ENCODE measurements around the gene NT5E.

Gene NT5E

GRCh38 chr6:85449818-85450759, at the start of gene NT5E:
NT5E (plus strand) TSS chr6:85450083; CDS start chr6:85450140, 57 bp downstream.
- POLR2A ChIA-PET: interaction anchor here (0.6 to 2.0 kb wide), 5 partner anchors 9 to 228 kb away, joined by 3 to 9 read pairs (median 3); partner anchors contain the start of gene SYNCRIP

DNA sequence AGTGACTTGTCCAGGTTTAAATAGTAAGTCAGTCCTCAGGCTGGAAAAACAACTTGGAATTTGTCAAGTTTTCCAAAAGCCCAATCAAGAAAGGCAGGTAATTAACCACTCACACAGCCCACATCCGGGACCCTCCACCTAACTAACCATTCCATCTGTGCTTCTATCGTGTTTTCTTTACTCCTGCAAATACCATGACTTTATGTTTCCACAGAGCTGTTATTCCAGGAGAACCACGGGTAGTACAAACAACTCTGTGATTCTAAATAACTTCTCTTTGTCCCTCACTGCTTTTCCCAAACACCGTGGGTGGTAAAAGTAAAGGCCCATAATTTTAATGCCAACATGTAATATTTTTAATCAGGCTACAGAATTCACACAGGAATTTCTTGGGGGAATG, 49.6 kb upstream of the NT5E start:
- DNase-seq (ENCODE audit: extremely low spot score): no peak
- ChIA-PET CTCF (no interaction called here), POLR2A (no interaction called here)
- TF ChIP-seq FOXM1 (IDR thresholded peaks at IDR 0.05; ENCODE audit: borderline replicate concordance) (no peak), TARDBP (IDR thresholded peaks at IDR 0.05) (no peak), CTBP1 (IDR thresholded peaks at IDR 0.05; ENCODE audit: borderline replicate concordance) (no peak), ZNF384 (IDR thresholded peaks at IDR 0.05) (no peak), L3MBTL2 (conservative IDR thresholded peaks at IDR 0.05) (no peak), SP1 (IDR thresholded peaks at IDR 0.05) (no peak), NFRKB (IDR thresholded peaks at IDR 0.05) (no peak), FOXK2 (IDR thresholded peaks at IDR 0.05) (no peak), FOXA1 (IDR thresholded peaks at IDR 0.05) (no peak), ARNT (IDR thresholded peaks at IDR 0.05) (no peak), HDGF (IDR thresholded peaks at IDR 0.05; ENCODE audit: borderline replicate concordance) (no peak), LEF1 (IDR thresholded peaks at IDR 0.05; ENCODE audit: borderline replicate concordance) (no peak), ELF4 (IDR thresholded peaks at IDR 0.05) (no peak), BHLHE40 (IDR thresholded peaks at IDR 0.05; ENCODE audit: borderline replicate concordance) (no peak), SUZ12 (IDR thresholded peaks at IDR 0.05) (no peak)
- TF ChIP-seq, protein P1, sequence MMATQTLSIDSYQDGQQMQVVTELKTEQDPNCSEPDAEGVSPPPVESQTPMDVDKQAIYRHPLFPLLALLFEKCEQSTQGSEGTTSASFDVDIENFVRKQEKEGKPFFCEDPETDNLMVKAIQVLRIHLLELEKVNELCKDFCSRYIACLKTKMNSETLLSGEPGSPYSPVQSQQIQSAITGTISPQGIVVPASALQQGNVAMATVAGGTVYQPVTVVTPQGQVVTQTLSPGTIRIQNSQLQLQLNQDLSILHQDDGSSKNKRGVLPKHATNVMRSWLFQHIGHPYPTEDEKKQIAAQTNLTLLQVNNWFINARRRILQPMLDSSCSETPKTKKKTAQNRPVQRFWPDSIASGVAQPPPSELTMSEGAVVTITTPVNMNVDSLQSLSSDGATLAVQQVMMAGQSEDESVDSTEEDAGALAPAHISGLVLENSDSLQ (IDR thresholded peaks at IDR 0.05): no peak

More at GRCh38 chr6:85449818-85450759, at the start of gene NT5E:
- CTCF ChIA-PET: interaction anchor here (0.5 to 2.0 kb wide), 6 partner anchors 8 to 95 kb away, joined by 3 to 6 read pairs (median 4); no protein-coding TSS in a partner anchor
- DNase-seq (ENCODE audit: extremely low spot score): peak; percentile 59
- TF ChIP-seq L3MBTL2 (conservative IDR thresholded peaks at IDR 0.05) (peak; percentile 74), SUZ12 (IDR thresholded peaks at IDR 0.05) (no peak)

DNA sequence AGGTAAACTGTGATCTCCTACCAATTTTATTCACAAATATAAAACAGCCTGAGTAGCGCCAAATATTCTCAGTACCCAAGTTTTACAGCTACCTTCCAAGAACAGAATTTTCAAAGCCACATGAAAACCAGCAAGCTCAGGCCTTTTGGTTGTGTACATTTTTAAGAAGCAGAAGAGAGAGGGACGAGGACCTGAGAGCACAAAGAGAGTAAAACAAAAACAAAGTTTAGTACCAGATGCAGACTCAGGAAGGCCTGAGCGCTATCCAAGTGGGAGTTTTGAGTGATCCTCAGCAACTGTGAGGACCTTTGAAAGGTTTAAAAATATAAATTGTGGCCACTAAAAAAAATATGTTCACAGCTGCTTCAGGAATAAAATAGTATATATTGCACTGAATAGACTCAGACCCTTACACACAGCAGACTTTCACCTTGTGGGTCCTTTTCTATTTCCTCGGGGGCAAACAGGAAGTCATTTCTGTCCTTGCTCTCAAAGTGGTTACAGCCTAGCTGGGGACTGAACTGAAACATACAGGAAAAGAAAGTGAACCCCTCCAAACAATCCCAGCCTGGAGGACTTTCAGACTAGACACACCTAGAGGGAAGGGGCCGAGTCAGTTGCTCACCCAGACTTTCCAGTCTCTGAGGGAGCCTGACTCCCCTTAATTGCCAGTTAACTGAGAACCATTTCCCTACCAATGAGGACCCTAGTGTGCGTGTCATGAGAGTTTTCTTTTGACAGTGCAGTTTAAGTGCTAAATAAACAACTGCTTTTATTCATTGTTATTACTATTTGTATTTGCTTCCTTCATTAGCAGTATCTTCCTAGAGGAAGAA, 48.5 kb upstream of the NT5E start:
- TF ChIP-seq ZNF384 (IDR thresholded peaks at IDR 0.05) (no peak), TARDBP (IDR thresholded peaks at IDR 0.05) (no peak), HDGF (IDR thresholded peaks at IDR 0.05; ENCODE audit: borderline replicate concordance) (no peak)
- DNase-seq (ENCODE audit: extremely low spot score): no peak
- POLR2A ChIA-PET: no interaction called here
- CTCF ChIA-PET: no interaction called here

DNA sequence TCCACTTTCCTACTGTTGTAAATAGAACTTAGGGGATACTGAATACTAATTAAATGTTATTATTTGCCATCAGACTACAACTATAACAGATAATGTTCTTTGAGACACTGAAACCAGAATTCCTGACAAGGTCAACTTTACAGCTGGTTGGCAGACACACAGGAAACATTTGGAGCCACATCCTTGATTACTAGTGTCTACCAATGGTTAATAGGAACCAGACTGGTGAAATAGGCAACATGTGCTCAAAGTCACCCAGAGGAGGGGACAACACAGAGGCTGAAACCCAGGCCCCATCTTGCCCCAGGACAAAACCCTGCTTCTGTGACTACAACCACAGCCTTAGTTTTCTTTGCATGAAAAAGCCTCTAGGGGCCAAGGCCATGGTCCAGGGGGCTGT, 47.8 kb upstream of the NT5E start:
- DNase-seq (ENCODE audit: extremely low spot score): no peak
- TF ChIP-seq FOXM1 (IDR thresholded peaks at IDR 0.05; ENCODE audit: borderline replicate concordance): no peak
- TF ChIP-seq LEF1 (IDR thresholded peaks at IDR 0.05; ENCODE audit: borderline replicate concordance): no peak
- no peak for TF ChIP-seq SUZ12 (IDR thresholded peaks at IDR 0.05)
- no peak for TF ChIP-seq ARNT (IDR thresholded peaks at IDR 0.05)
- no peak for TF ChIP-seq CTBP1 (IDR thresholded peaks at IDR 0.05; ENCODE audit: borderline replicate concordance)
- TF ChIP-seq, protein P1 (IDR thresholded peaks at IDR 0.05): no peak
- no peak for TF ChIP-seq FOXA1 (IDR thresholded peaks at IDR 0.05)
- TF ChIP-seq NFRKB (IDR thresholded peaks at IDR 0.05): no peak
- TF ChIP-seq BHLHE40 (IDR thresholded peaks at IDR 0.05; ENCODE audit: borderline replicate concordance): no peak
- TF ChIP-seq FOXK2 (IDR thresholded peaks at IDR 0.05): no peak
- TF ChIP-seq ELF4 (IDR thresholded peaks at IDR 0.05): no peak
- TF ChIP-seq SP1 (IDR thresholded peaks at IDR 0.05): no peak
- POLR2A ChIA-PET: interaction anchor here (0.7 kb wide), 1 partner anchor 47 kb away, joined by 3 read pairs; no protein-coding TSS in a partner anchor
- CTCF ChIA-PET: no interaction called here

DNA sequence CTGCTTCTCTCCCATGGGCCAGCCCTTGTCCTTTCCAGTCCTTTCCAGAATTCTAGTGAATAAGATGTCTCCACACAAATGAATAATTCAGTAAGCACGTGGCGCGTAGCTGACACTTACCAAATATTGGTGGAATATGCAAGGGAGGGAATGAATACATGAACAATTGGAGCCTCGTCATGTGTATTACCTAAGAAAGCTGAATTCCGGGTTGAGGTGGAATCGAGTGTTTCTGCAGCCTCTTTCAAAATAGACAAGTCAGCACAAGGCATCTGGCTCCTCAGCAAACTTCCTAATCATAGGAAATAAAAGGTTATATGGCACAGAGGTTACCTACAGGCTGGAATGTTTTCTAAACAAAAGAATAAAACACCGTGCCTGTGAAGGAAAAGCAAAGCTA, 47.0 kb upstream of the NT5E start:
- ChIA-PET POLR2A (no interaction called here), CTCF (interaction anchor here (1.5 kb wide), 1 partner anchor 80 kb away, joined by 3 read pairs; no protein-coding TSS in a partner anchor)
- DNase-seq (ENCODE audit: extremely low spot score): no peak
- TF ChIP-seq L3MBTL2 (conservative IDR thresholded peaks at IDR 0.05) (no peak), CTBP1 (IDR thresholded peaks at IDR 0.05; ENCODE audit: borderline replicate concordance) (no peak), ARNT (IDR thresholded peaks at IDR 0.05) (no peak), FOXM1 (IDR thresholded peaks at IDR 0.05; ENCODE audit: borderline replicate concordance) (no peak), SUZ12 (IDR thresholded peaks at IDR 0.05) (no peak), LEF1 (IDR thresholded peaks at IDR 0.05; ENCODE audit: borderline replicate concordance) (no peak), HDGF (IDR thresholded peaks at IDR 0.05; ENCODE audit: borderline replicate concordance) (no peak), FOXA1 (IDR thresholded peaks at IDR 0.05) (no peak), BHLHE40 (IDR thresholded peaks at IDR 0.05; ENCODE audit: borderline replicate concordance) (no peak), SP1 (IDR thresholded peaks at IDR 0.05) (no peak), TARDBP (IDR thresholded peaks at IDR 0.05) (no peak), FOXK2 (IDR thresholded peaks at IDR 0.05) (no peak), NFRKB (IDR thresholded peaks at IDR 0.05) (no peak), ZNF384 (IDR thresholded peaks at IDR 0.05) (no peak), ELF4 (IDR thresholded peaks at IDR 0.05) (no peak)
- TF ChIP-seq, protein P1 (IDR thresholded peaks at IDR 0.05): no peak
